RWPE2 (cell line): ENCODE data around the gene GALNT10.

Experiments used
- ATAC-seq: fragments of 200-7000 bp; cut with Tn5 transposase; 3 replicates; pipeline ENCODE4 v1.9.1; 2021; ENCODE audit warnings: low read depth
- DNase-seq: peaks from one replicate; pipeline ENCODE4 v3.0.0-alpha.2; 2020; ENCODE audit warnings: low spot score
- H3K27ac ChIP-seq: fragments of 450-650 bp; 2 replicates; pipeline ENCODE4 v1.5.1; 2017; ENCODE audit warnings: mild to moderate bottlenecking; ENCODE audit not compliant: poor library complexity, severe bottlenecking
- H3K27me3 ChIP-seq: fragments of 250-450 bp; sonication (Bioruptor Pico); 2 replicates; pipeline ENCODE4 v1.5.1; 2021; ENCODE audit warnings: mild to moderate bottlenecking, moderate library complexity; ENCODE audit not compliant: insufficient read depth, poor library complexity, severe bottlenecking
- H3K36me3 ChIP-seq: fragments of 250-450 bp; sonication (Bioruptor Pico); 2 replicates; pipeline ENCODE4 v1.5.1; 2020; ENCODE audit warnings: low read depth, mild to moderate bottlenecking, moderate library complexity
- H3K4me1 ChIP-seq: fragments of 250-450 bp; sonication (Bioruptor Pico); 2 replicates; pipeline ENCODE4 v1.5.1; 2021; ENCODE audit warnings: mild to moderate bottlenecking, moderate library complexity; ENCODE audit not compliant: insufficient read depth, poor library complexity, severe bottlenecking
- H3K4me3 ChIP-seq: fragments of 250-450 bp; sonication (Bioruptor Pico); 2 replicates; pipeline ENCODE4 v1.5.1; 2021; ENCODE audit warnings: mild to moderate bottlenecking, moderate library complexity; ENCODE audit not compliant: severe bottlenecking
- H3K9me3 ChIP-seq: fragments of 250-450 bp; sonication (Bioruptor Pico); 2 replicates; pipeline ENCODE4 v1.5.1; 2021; ENCODE audit warnings: mild to moderate bottlenecking, moderate library complexity; ENCODE audit not compliant: severe bottlenecking
- TF ChIP-seq, protein P1 (sequence below): fragments of 450-650 bp; IDR thresholded peaks from one replicate; pipeline ENCODE4 v1.5.1; 2017; ENCODE audit warnings: mild to moderate bottlenecking, moderate library complexity; ENCODE audit not compliant: poor library complexity, severe bottlenecking

Gene GALNT10

DNA sequence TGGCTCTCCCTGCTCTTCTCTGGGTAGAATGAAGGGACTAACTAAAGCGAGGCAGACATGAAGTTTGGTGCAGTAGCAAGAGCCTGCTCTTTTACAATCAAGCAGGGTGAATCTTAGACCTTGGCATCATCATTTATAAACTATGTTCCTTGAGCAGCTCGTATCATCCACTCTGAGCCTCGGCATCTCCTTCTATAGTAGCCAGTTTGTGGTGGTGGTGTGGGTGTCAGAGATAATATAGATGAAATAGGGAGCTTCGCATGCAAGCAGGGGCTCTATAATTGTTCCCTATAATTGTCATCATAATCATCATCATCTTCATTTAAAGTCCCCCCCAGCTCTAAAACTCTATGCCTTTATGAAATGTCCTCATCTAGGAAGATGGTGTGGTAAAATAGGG, 182.8 kb downstream of the GALNT10 start:
- Histone ChIP-seq H3K4me1 (peaks cover 40% of the 10 kb centered on the region), H3K27me3 (no peaks in the 10 kb centered on the region), H3K36me3 (peaks cover 16% of the 10 kb centered on the region), H3K4me3 (no peak overlapping the region), H3K27ac (no peak overlapping the region), H3K9me3 (no peaks in the 10 kb centered on the region)
- ATAC-seq: no peak
- no peak for DNase-seq
- TF ChIP-seq, protein P1, sequence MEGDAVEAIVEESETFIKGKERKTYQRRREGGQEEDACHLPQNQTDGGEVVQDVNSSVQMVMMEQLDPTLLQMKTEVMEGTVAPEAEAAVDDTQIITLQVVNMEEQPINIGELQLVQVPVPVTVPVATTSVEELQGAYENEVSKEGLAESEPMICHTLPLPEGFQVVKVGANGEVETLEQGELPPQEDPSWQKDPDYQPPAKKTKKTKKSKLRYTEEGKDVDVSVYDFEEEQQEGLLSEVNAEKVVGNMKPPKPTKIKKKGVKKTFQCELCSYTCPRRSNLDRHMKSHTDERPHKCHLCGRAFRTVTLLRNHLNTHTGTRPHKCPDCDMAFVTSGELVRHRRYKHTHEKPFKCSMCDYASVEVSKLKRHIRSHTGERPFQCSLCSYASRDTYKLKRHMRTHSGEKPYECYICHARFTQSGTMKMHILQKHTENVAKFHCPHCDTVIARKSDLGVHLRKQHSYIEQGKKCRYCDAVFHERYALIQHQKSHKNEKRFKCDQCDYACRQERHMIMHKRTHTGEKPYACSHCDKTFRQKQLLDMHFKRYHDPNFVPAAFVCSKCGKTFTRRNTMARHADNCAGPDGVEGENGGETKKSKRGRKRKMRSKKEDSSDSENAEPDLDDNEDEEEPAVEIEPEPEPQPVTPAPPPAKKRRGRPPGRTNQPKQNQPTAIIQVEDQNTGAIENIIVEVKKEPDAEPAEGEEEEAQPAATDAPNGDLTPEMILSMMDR: no peak

DNA sequence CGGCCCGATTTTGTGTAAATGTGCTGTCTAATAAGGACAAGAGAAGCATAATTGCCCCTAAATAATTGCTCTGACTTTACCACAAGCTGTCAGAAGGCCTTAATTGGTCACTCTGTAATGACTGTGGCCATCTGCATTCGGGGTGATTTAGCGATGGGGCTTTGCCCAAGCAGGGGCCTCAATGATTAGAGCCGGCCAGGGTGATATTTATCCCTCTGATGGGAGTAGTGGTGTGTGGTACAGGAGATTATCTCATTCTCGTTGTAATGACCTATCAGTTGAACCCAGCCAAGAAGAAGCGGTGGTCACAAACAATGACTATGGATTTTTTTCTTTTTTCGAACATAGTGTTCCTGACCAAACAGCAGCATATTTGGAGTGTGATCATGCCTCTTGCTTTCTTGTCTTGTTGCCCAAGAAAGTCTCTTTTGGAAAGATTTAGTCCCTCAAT, 183.2 kb downstream of the GALNT10 start:
- Histone ChIP-seq H3K9me3 (no peaks in the 10 kb centered on the region), H3K4me3 (no peak overlapping the region), H3K36me3 (peaks cover 16% of the 10 kb centered on the region), H3K27me3 (no peaks in the 10 kb centered on the region), H3K27ac (no peak overlapping the region), H3K4me1 (peaks cover 35% of the 10 kb centered on the region)
- no peak for DNase-seq
- TF ChIP-seq, protein P1: no peak
- ATAC-seq: no peak

DNA sequence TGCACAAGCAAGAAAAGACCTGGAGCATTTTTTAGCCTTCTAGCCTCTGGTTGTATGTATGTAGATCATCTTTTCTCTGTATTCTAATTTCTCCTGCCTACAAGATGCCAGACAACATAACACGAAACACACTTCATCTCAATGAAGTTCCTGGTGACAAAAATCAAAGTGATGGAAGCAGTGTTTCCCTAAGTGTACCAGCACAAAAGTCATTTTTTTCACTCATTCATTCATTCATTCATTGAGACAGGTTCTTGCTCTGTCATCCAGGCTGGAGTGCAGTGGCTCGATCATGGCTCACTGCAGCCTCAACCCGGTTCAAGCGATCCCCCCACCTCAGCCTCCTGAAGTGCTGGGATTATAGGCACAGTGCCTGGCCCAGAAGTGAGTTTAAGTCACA, 183.7 kb downstream of the GALNT10 start:
- H3K27ac ChIP-seq: no peak overlapping the region
- no peak overlapping the region for H3K4me3 ChIP-seq
- ATAC-seq (no peak), DNase-seq (no peak)
- H3K27me3 ChIP-seq: no peaks in the 10 kb centered on the region
- H3K36me3 ChIP-seq: peaks cover 16% of the 10 kb centered on the region
- TF ChIP-seq, protein P1: no peak
- no peaks in the 10 kb centered on the region for H3K9me3 ChIP-seq
- H3K4me1 ChIP-seq: peaks cover 30% of the 10 kb centered on the region

DNA sequence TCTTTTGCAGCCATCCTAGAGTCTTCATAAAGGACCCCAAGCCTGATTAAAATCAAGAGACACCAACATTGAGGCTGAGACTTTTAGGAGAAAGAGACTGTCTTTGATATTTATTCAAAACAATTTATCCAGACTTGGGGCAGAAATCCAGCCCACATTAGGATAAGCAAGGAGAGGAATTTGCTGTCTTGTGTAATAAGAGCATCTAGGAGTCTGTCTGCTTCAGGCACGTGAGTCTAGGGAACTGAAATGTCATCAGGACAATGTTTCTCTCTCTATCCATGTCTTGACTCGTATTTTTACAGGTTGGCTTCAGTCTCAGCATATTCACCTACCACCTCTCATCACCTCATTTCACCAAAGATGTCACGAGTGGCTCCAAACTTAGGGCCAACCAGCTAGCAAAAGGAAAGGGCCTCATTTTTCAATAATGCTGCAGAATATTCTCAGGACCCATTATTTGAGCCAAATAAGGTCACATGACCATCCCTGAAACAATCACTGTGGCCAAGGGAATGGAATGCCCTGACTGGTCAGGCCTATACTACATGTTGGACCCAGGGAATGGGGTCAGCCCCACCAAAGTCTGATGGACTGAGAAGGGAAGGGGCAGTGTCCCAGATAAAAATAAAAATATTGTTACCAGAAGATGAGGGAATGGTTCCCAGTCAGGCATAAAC, 184.9 kb downstream of the GALNT10 start:
- ATAC-seq: no peak
- H3K36me3 ChIP-seq: peaks cover 16% of the 10 kb centered on the region

DNA sequence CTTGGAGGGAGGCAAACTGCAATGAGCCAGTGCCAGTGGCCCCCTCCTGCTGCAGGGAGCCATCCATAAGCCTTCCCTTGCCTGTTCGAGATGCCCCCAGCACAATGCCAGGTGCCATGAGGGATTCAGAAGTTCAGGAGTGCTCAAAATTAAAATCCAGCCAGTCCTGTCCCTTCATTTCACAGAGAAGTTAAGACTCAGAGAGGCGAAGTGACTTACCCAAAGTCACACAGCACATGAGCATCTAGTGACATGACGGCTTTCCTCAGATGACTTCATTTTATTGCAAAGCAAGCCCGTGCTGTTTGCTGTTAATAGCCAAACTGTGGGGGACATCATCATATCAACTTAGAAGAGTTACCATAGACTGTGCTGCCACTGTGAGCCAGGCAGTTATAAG, 185.9 kb downstream of the GALNT10 start:
- no peak overlapping the region for H3K4me3 ChIP-seq
- ATAC-seq (no peak), DNase-seq (no peak)
- TF ChIP-seq, protein P1: no peak
- no peak overlapping the region for H3K27ac ChIP-seq
- peaks cover 8% of the 10 kb centered on the region for H3K4me1 ChIP-seq
- no peaks in the 10 kb centered on the region for H3K27me3 ChIP-seq
- no peaks in the 10 kb centered on the region for H3K9me3 ChIP-seq
- peaks cover 23% of the 10 kb centered on the region for H3K36me3 ChIP-seq

More for the DNA sequence above, 184.9 kb downstream of the GALNT10 start:
- no peak for DNase-seq
- TF ChIP-seq, protein P1: no peak
- Histone ChIP-seq H3K4me1 (peaks cover 18% of the 10 kb centered on the region), H3K4me3 (no peak overlapping the region), H3K9me3 (no peaks in the 10 kb centered on the region), H3K27ac (no peak overlapping the region), H3K27me3 (no peaks in the 10 kb centered on the region)
